Type B pancreatic cell (in vitro differentiated cells): ENCODE results near the gene ADGRG7. TPM values are rescaled to one million over a fixed set of nuclear protein-coding genes. Genes with fewer than 3 reads are reported as not detected.

Source experiments
- DNase-seq: peaks from one replicate; pipeline ENCODE4 v3.0.0; 2021; ENCODE audit warnings: mixed read lengths; ENCODE audit not compliant: unreplicated experiment; ENCODE audit errors: extremely low spot score
- H3K27ac Mint-ChIP-seq: 2 replicates; pipeline ENCODE4 v1.8.0; 2021; ENCODE audit warnings: mild to moderate bottlenecking, mixed read lengths
- H3K27me3 Mint-ChIP-seq: 2 replicates; pipeline ENCODE4 v1.8.0; 2021; ENCODE audit warnings: mixed read lengths
- H3K36me3 Mint-ChIP-seq: 2 replicates; pipeline ENCODE4 v1.8.0; 2021; ENCODE audit warnings: mixed read lengths
- H3K4me1 Mint-ChIP-seq: one replicate; pipeline ENCODE4 v1.8.0; 2021; ENCODE audit warnings: mixed read lengths; ENCODE audit not compliant: unreplicated experiment
- H3K4me3 Mint-ChIP-seq: 2 replicates; pipeline ENCODE4 v1.8.0; 2021; ENCODE audit warnings: mild to moderate bottlenecking, mixed read lengths
- H3K9me3 Mint-ChIP-seq: 2 replicates; pipeline ENCODE4 v1.8.0; 2021; ENCODE audit warnings: mixed read lengths
- total RNA-seq: library from RNA; stranded (reverse); gene quantifications from 2 replicates; pipeline ENCODE4 v1.2.1, GENCODE V29; 2021; ENCODE audit warnings: low replicate concordance
- TF ChIP-seq, protein P1 (sequence below): fragments of 200-600 bp; sonication (generic); conservative IDR thresholded peaks from 2 replicates; pipeline ENCODE4 v1.5.0; 2021; ENCODE audit warnings: antibody characterized with exemption, mild to moderate bottlenecking

ADGRG7 gene
- total RNA-seq, 1 donor from 2014 or later = 2.8 TPM

DNA sequence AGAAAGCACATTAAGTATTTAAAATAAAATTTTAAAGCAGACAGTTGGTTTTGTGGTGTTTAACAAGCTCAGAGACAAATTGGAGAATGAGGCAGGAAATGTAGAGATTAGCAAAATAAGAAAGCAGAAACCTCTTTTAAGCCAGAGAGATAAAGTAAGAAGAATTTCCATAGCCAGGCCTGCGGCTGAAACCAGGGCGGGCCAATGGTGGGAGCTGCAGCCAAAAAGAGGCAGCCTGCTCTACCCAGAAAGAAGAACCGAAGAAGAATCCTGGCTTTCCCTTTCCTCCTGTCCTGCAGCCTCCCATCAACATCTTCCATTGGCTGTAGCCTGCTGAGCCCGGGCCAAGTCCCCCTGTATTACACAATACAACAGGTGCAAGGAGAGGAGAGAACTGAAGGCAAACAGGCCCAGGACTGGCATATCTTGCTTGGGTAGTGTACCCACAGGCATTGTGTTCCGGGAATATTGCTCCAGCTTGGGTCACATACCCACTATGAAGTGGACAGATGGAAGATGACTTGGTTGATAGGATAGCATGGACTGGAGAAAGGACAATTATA, 88.4 kb downstream of the ADGRG7 start:
- Mint-ChIP-seq H3K27me3 (peaks cover 6% of the 10 kb centered on the region), H3K36me3 (peaks cover 4% of the 10 kb centered on the region), H3K4me1 (no peaks in the 10 kb centered on the region), H3K9me3 (peaks cover 10% of the 10 kb centered on the region), H3K27ac (no peak overlapping the region), H3K4me3 (no peak overlapping the region)
- no peak for DNase-seq
- TF ChIP-seq, protein P1, sequence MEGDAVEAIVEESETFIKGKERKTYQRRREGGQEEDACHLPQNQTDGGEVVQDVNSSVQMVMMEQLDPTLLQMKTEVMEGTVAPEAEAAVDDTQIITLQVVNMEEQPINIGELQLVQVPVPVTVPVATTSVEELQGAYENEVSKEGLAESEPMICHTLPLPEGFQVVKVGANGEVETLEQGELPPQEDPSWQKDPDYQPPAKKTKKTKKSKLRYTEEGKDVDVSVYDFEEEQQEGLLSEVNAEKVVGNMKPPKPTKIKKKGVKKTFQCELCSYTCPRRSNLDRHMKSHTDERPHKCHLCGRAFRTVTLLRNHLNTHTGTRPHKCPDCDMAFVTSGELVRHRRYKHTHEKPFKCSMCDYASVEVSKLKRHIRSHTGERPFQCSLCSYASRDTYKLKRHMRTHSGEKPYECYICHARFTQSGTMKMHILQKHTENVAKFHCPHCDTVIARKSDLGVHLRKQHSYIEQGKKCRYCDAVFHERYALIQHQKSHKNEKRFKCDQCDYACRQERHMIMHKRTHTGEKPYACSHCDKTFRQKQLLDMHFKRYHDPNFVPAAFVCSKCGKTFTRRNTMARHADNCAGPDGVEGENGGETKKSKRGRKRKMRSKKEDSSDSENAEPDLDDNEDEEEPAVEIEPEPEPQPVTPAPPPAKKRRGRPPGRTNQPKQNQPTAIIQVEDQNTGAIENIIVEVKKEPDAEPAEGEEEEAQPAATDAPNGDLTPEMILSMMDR = no peak

DNA sequence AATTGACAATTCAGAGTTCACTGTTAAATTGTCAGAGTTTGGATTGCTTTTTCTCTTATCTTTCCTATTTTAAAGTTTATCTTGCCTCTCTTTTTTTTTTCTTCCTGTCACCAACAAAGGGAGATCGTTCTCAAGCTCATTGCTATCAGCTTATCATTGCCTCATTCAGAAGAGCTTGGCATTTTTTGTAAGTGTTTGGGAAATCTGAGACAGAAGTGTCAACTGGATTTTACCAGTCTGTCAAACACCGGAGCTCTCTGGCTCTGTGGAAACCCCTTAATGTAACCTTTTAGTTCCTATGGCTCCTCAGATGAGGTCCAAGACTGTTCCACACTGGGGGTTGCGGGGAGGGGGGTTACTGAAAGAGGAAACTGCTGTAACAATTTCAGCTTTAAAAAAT, 89.3 kb downstream of the ADGRG7 start:
- peaks cover 4% of the 10 kb centered on the region for H3K36me3 Mint-ChIP-seq
- H3K9me3 Mint-ChIP-seq = peaks cover 10% of the 10 kb centered on the region
- peaks cover 6% of the 10 kb centered on the region for H3K27me3 Mint-ChIP-seq
- H3K4me1 Mint-ChIP-seq = no peaks in the 10 kb centered on the region
- no peak for DNase-seq
- TF ChIP-seq, protein P1 = no peak
- no peak overlapping the region for H3K27ac Mint-ChIP-seq
- H3K4me3 Mint-ChIP-seq = no peak overlapping the region

DNA sequence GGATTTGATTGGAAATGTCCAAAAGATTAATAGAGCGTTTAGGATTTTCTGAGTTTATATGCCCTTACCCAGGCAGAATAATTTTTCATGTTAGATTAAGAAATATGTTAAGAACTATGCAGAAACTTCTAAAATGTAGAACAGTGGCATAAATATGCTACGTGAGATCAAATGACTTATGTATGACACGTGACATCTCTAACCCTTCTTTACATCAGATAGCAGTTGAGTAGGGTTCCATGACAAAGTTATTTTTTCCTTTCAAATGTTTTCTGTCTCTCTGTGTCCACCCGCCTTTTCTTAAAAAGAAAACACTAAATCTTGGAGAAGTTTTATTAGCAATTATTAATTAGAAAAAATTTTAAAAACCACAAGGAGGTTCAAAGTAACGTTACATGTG, 91.3 kb downstream of the ADGRG7 start:
- H3K9me3 Mint-ChIP-seq = peaks cover 10% of the 10 kb centered on the region
- TF ChIP-seq, protein P1 = no peak
- no peak for DNase-seq
- peaks cover 3% of the 10 kb centered on the region for H3K36me3 Mint-ChIP-seq
- H3K4me3 Mint-ChIP-seq = no peak overlapping the region
- H3K4me1 Mint-ChIP-seq = no peaks in the 10 kb centered on the region
- H3K27me3 Mint-ChIP-seq = peaks cover 13% of the 10 kb centered on the region
- no peak overlapping the region for H3K27ac Mint-ChIP-seq

DNA sequence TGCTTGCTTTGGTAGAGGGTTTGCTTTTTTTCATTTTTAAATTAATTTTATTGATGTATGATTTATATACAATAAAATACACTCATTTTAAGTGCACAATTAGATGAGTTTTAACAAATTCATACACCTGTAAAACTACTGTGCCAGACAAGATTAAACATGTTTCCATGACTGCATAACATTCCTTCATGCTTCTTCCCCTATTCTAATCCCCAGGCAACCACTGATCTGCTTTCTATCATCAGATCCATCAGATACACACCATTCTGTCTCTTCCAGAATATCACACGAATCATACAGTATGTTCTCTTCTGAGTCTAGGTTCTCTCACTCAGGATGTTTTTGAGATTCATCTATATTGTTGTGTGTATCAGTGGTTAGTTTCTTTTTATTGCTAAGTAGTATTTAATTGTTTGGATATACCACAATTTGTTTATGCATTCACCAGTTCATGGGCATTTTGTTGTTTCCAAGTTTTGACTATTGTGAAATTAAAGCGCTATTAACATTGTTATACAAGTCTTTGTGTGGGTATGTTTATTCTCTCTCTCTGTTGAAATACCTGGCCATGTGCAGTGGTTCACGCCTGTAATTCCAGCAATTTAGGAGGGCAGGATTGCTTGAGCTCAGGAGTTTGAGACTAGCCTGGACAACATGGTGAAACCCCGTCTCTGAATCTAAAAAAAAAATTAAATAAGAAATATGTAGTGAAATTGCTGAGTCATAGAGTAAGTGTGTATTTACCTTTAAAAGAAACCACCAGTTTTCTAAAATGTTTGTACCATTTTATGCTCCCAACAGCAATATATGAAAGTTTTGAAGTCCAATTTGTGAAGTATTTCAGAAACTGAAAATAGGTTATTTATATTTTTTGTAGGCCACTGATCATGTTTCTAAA, 92.9 kb downstream of the ADGRG7 start:
- H3K4me1 Mint-ChIP-seq = no peaks in the 10 kb centered on the region
- peaks cover 29% of the 10 kb centered on the region for H3K27me3 Mint-ChIP-seq
- peaks cover 4% of the 10 kb centered on the region for H3K9me3 Mint-ChIP-seq
- no peaks in the 10 kb centered on the region for H3K36me3 Mint-ChIP-seq
- TF ChIP-seq, protein P1 = no peak
- DNase-seq = no peak
- H3K4me3 Mint-ChIP-seq = no peak overlapping the region
- no peak overlapping the region for H3K27ac Mint-ChIP-seq

DNA sequence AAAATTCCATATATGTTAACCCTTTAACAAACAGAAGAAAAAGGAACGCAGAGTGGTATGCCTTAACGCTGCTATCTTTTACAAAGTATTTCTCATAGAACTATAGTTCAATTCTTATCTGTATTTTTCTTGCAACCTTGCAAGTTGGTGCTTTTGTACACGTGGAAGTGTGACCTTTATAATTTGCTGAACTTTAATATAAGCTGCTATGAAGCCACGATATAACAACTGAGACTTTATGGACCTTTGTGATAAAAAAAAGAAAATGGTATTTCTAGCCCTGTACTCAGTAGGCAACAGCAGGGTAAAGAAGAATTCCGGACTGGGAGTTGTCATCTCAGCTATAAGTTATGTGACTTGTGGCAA, 93.6 kb downstream of the ADGRG7 start:
- H3K36me3 Mint-ChIP-seq = no peaks in the 10 kb centered on the region
- H3K9me3 Mint-ChIP-seq = peaks cover 4% of the 10 kb centered on the region
- TF ChIP-seq, protein P1 = no peak
- H3K4me3 Mint-ChIP-seq = no peak overlapping the region
- H3K27ac Mint-ChIP-seq = no peak overlapping the region
- peaks cover 33% of the 10 kb centered on the region for H3K27me3 Mint-ChIP-seq
- DNase-seq = no peak
- no peaks in the 10 kb centered on the region for H3K4me1 Mint-ChIP-seq
